Measurements from ENCODE around the gene GDAP1L1.
"Not testable (repeated sequence)": the region's sequence is repeated elsewhere in the genome, so short reads cannot be mapped to it uniquely, and the experiment has no call there.

Gene GDAP1L1

GRCh38 chr20:44288252-44288651 is 41.1 kb downstream of the GDAP1L1 start:
- H3K9me3 Mint-ChIP-seq, result peaks cover 2% of the 10 kb centered on the region
- H3K27ac Mint-ChIP-seq, result no peak overlapping the region
- H3K36me3 Mint-ChIP-seq, result peaks cover 24% of the 10 kb centered on the region
- H3K4me1 Mint-ChIP-seq, result no peaks in the 10 kb centered on the region
- ATAC-seq (ENCODE audit: low read depth), result no peak
- no peak for DNase-seq (ENCODE audit: low spot score in 2 of 2)
- no peak overlapping the region for H3K4me3 Mint-ChIP-seq
- no peaks in the 10 kb centered on the region for H3K27me3 Mint-ChIP-seq

- Mint-ChIP-seq H3K9me3 (peaks cover 2% of the 10 kb centered on the region), H3K27ac (no peak overlapping the region), H3K4me1 (no peaks in the 10 kb centered on the region), H3K36me3 (peaks cover 28% of the 10 kb centered on the region), H3K4me3 (no peak overlapping the region), H3K27me3 (no peaks in the 10 kb centered on the region)
- ATAC-seq (ENCODE audit: low read depth) (no peak), DNase-seq (ENCODE audit: low spot score in 2 of 2) (no peak)
Measured at GRCh38 chr20:44291754-44292153, 44.6 kb downstream of the GDAP1L1 start.

GRCh38 chr20:44296011-44296410 is 48.9 kb downstream of the GDAP1L1 start:
- DNase-seq (ENCODE audit: low spot score in 2 of 2) (no peak), ATAC-seq (ENCODE audit: low read depth) (no peak)
- peaks cover 14% of the 10 kb centered on the region for H3K36me3 Mint-ChIP-seq
- no peaks in the 10 kb centered on the region for H3K27me3 Mint-ChIP-seq
- no peak overlapping the region for H3K4me3 Mint-ChIP-seq
- H3K4me1 Mint-ChIP-seq, result no peaks in the 10 kb centered on the region
- peak overlapping the region; percentile 79 for H3K27ac Mint-ChIP-seq
- H3K9me3 Mint-ChIP-seq, result peaks cover 2% of the 10 kb centered on the region

- Mint-ChIP-seq H3K27ac (no peak overlapping the region), H3K4me1 (no peaks in the 10 kb centered on the region), H3K4me3 (no peak overlapping the region), H3K9me3 (no peaks in the 10 kb centered on the region), H3K36me3 (peaks cover 15% of the 10 kb centered on the region), H3K27me3 (no peaks in the 10 kb centered on the region)
- DNase-seq (ENCODE audit: low spot score in 2 of 2) (no peak), ATAC-seq (ENCODE audit: low read depth) (no peak)
Measured at GRCh38 chr20:44297721-44298120, 50.6 kb downstream of the GDAP1L1 start.

GRCh38 chr20:44299011-44299535 is 52.0 kb downstream of the GDAP1L1 start:
- not testable (repeated sequence) for ATAC-seq (ENCODE audit: low read depth)

GRCh38 chr20:44301285-44301684 is 54.2 kb downstream of the GDAP1L1 start:
- H3K4me1 Mint-ChIP-seq, result no peaks in the 10 kb centered on the region
- ATAC-seq (ENCODE audit: low read depth), result no peak

More at GRCh38 chr20:44299011-44299535, 52.0 kb downstream of the GDAP1L1 start:
- not testable (repeated sequence) for H3K27me3 Mint-ChIP-seq; H3K9me3 Mint-ChIP-seq; H3K4me3 Mint-ChIP-seq; DNase-seq (ENCODE audit: low spot score in 2 of 2); H3K4me1 Mint-ChIP-seq; H3K27ac Mint-ChIP-seq
- H3K36me3 Mint-ChIP-seq, result peaks cover 15% of the 10 kb centered on the region

GRCh38 chr20:44302026-44302669 is 55.0 kb downstream of the GDAP1L1 start:
- Mint-ChIP-seq H3K4me3 (no peak overlapping the region), H3K27ac (no peak overlapping the region), H3K4me1 (peaks cover 2% of the 10 kb centered on the region), H3K36me3 (peaks cover 20% of the 10 kb centered on the region), H3K27me3 (no peaks in the 10 kb centered on the region), H3K9me3 (no peaks in the 10 kb centered on the region)
- no peak for DNase-seq (ENCODE audit: low spot score in 2 of 2)
- no peak for ATAC-seq (ENCODE audit: low read depth)

More at GRCh38 chr20:44301285-44301684, 54.2 kb downstream of the GDAP1L1 start:
- no peaks in the 10 kb centered on the region for H3K9me3 Mint-ChIP-seq
- peaks cover 14% of the 10 kb centered on the region for H3K36me3 Mint-ChIP-seq
- H3K27ac Mint-ChIP-seq, result no peak overlapping the region
- no peak overlapping the region for H3K4me3 Mint-ChIP-seq
- H3K27me3 Mint-ChIP-seq, result no peaks in the 10 kb centered on the region
- no peak for DNase-seq (ENCODE audit: low spot score in 2 of 2)

- H3K36me3 Mint-ChIP-seq, result peaks cover 20% of the 10 kb centered on the region
- no peak overlapping the region for H3K27ac Mint-ChIP-seq
- no peaks in the 10 kb centered on the region for H3K9me3 Mint-ChIP-seq
- H3K27me3 Mint-ChIP-seq, result no peaks in the 10 kb centered on the region
- no peak for DNase-seq (ENCODE audit: low spot score in 2 of 2)
- no peak for ATAC-seq (ENCODE audit: low read depth)
- H3K4me1 Mint-ChIP-seq, result peaks cover 2% of the 10 kb centered on the region
- H3K4me3 Mint-ChIP-seq, result no peak overlapping the region
Measured at GRCh38 chr20:44302736-44303135, 55.6 kb downstream of the GDAP1L1 start.

GRCh38 chr20:44304383-44304782 is 57.3 kb downstream of the GDAP1L1 start:
- Mint-ChIP-seq H3K4me1 (peaks cover 3% of the 10 kb centered on the region), H3K4me3 (no peak overlapping the region), H3K9me3 (no peaks in the 10 kb centered on the region), H3K27me3 (no peaks in the 10 kb centered on the region), H3K36me3 (peaks cover 20% of the 10 kb centered on the region), H3K27ac (no peak overlapping the region)
- ATAC-seq (ENCODE audit: low read depth) (no peak), DNase-seq (ENCODE audit: low spot score in 2 of 2) (no peak)

GRCh38 chr20:44306927-44307326 is 59.8 kb downstream of the GDAP1L1 start:
- H3K4me1 Mint-ChIP-seq, result peaks cover 20% of the 10 kb centered on the region
- H3K36me3 Mint-ChIP-seq, result peaks cover 9% of the 10 kb centered on the region
- no peak overlapping the region for H3K27ac Mint-ChIP-seq
- DNase-seq (ENCODE audit: low spot score in 2 of 2) (no peak), ATAC-seq (ENCODE audit: low read depth) (no peak)
- no peak overlapping the region for H3K4me3 Mint-ChIP-seq
- H3K27me3 Mint-ChIP-seq, result no peaks in the 10 kb centered on the region
- no peaks in the 10 kb centered on the region for H3K9me3 Mint-ChIP-seq

- DNase-seq (ENCODE audit: low spot score in 2 of 2) (no peak), ATAC-seq (ENCODE audit: low read depth) (no peak)
- Mint-ChIP-seq H3K9me3 (no peaks in the 10 kb centered on the region), H3K36me3 (peaks cover 6% of the 10 kb centered on the region), H3K4me3 (peak overlapping the region; percentile 94), H3K27ac (peak overlapping the region; percentile 60), H3K27me3 (no peaks in the 10 kb centered on the region), H3K4me1 (peaks cover 20% of the 10 kb centered on the region)
Measured at GRCh38 chr20:44309763-44310663, 62.9 kb downstream of the GDAP1L1 start.

GRCh38 chr20:44310664-44311639 is 63.8 kb downstream of the GDAP1L1 start, which contains the start of gene FITM2:
FITM2 (minus strand) TSS chr20:44311202; CDS start chr20:44311148, 54 bp downstream.
- Mint-ChIP-seq H3K9me3 (no peaks in the 10 kb centered on the region), H3K27ac (peak within 1 kb of the TSS; percentile 91), H3K4me3 (peak within 1 kb of the TSS; percentile 94), H3K27me3 (no peaks in the 10 kb centered on the region), H3K36me3 (peaks cover 6% of the 10 kb centered on the region), H3K4me1 (peaks cover 20% of the 10 kb centered on the region)
- ATAC-seq (ENCODE audit: low read depth) (peak; percentile 94), DNase-seq (ENCODE audit: low spot score in 2 of 2) (peak; percentile 98 to 99)

- ATAC-seq (ENCODE audit: low read depth) (no peak), DNase-seq (ENCODE audit: low spot score in 2 of 2) (no peak)
- no peak overlapping the region for H3K4me3 Mint-ChIP-seq
- no peaks in the 10 kb centered on the region for H3K9me3 Mint-ChIP-seq
- no peaks in the 10 kb centered on the region for H3K36me3 Mint-ChIP-seq
- no peaks in the 10 kb centered on the region for H3K27me3 Mint-ChIP-seq
- H3K27ac Mint-ChIP-seq, result no peak overlapping the region
- H3K4me1 Mint-ChIP-seq, result peaks cover 12% of the 10 kb centered on the region
Measured at GRCh38 chr20:44314870-44315269, 67.8 kb downstream of the GDAP1L1 start.

Data from memory B cell (primary cell).